ENCODE measurements around the gene RHBDD1.

The RHBDD1 gene

DNA sequence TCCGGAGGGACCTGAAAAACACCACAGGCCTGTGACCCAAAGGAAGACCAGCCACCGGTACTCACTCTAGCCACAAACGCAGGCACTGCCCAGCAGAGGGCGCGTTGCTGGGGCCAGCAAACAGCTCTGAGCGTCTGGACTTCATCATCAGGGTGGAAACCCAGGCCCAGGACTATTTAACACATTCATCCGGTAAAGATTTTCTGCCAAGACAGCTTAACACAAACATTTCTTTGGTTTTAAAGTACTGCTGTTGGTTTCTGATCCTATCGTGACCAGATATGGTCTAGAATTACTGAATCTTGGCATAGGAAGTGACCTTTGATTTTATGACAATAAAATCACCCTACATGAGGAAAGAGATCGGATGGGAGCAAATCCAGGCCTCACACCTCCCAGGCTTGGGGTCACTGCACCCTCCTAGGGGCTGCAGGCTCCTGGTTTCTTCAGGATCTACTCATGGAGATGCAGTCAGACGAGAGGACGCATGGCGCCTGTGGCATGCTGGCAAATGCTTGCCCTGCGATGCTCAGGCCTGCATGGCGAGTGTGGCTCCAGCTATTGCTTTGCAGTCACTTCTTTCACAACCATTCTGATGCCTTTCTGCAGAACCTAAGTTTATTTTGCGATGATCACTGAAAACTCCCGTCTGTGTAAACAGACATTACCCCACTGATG is 197.8 kb downstream of the RHBDD1 start:
- Histone ChIP-seq H3K4me1 (peaks cover 0 to 21% (median 0%) of the 10 kb centered on the region in 10 experiments; a peak in 7 of 20 replicates), H3K27me3 (no peaks in the 10 kb centered on the region), H3K4me3 (no peak overlapping the region), H3K9ac (no peak overlapping the region), H3K9me3 (replicated peaks in 1 of 11) (no peaks in the 10 kb centered on the region), H4K20me1 (no peaks in the 10 kb centered on the region), H3K4me2 (no peak overlapping the region), H3K36me3 (no peaks in the 10 kb centered on the region), H3K27ac (no peak overlapping the region)
- no peak for TF ChIP-seq Cebpa-rat (IDR thresholded peaks at IDR 0.05)

DNA sequence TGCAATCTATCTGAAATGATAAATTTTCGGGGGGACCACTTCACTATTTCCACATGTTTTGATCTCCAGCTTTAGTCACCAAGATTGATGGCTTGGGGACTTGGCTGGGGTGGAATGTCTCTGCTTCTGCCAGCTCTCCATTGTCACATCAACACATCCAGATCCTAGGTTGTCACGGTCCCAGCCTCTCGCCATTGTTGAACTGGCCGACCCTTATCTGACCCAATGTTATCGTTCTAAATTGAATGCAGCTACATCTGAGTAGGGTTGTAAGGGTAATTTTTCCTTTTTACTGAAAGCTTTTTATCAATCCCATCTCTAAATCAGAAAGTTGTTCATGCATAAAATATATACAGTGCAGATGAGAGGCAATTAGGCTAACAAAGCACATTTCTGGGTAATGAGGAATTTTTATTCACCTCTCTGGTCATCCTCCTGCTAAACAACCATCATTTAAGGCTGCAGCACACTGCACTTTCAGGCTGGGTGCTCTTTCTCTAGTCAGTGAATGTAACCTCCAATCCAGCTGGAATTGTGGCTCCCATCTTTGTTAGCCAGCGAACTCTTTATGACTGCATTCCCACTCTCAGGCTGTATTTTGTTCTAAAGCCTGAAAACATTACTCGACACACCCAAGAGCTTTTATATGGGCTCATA is 200.0 kb downstream of the RHBDD1 start:
- Histone ChIP-seq H3K9me3 (replicated peaks in 1 of 11) (no peaks in the 10 kb centered on the region), H3K27ac (no peak overlapping the region), H4K20me1 (no peaks in the 10 kb centered on the region), H3K27me3 (no peaks in the 10 kb centered on the region), H3K4me2 (no peak overlapping the region), H3K36me3 (no peaks in the 10 kb centered on the region), H3K4me1 (no peaks in the 10 kb centered on the region), H3K4me3 (no peak overlapping the region), H3K9ac (no peak overlapping the region)
- no peak for TF ChIP-seq Cebpa-rat (IDR thresholded peaks at IDR 0.05)

DNA sequence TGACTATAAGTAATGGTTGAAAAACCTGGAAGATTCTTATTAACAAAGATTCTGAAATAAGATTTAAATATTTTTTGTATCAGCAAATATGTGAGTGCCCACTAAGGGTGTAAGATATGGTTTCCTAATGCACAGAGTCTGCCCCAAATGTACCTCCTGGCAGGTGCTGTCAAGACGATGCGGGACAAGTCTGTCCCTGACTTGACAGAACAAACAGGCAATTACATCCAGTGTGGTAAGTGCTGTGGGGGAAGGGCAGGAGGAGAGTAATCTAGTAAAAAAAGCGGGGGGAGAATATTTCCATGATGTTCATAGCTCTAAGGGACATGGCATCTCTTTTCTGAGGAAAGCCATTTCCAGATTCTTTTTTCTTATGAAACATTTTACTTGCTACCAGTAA is 200.7 kb downstream of the RHBDD1 start:
- H3K9ac ChIP-seq, result no peak overlapping the region
- no peaks in the 10 kb centered on the region for H3K27me3 ChIP-seq
- H3K4me2 ChIP-seq, result no peak overlapping the region
- H4K20me1 ChIP-seq, result no peaks in the 10 kb centered on the region
- no peak overlapping the region for H3K27ac ChIP-seq
- H3K9me3 ChIP-seq (replicated peaks in 1 of 11), result no peaks in the 10 kb centered on the region
- H3K4me1 ChIP-seq, result no peaks in the 10 kb centered on the region
- no peak for TF ChIP-seq Cebpa-rat (IDR thresholded peaks at IDR 0.05)
- no peaks in the 10 kb centered on the region for H3K36me3 ChIP-seq
- H3K4me3 ChIP-seq, result no peak overlapping the region

DNA sequence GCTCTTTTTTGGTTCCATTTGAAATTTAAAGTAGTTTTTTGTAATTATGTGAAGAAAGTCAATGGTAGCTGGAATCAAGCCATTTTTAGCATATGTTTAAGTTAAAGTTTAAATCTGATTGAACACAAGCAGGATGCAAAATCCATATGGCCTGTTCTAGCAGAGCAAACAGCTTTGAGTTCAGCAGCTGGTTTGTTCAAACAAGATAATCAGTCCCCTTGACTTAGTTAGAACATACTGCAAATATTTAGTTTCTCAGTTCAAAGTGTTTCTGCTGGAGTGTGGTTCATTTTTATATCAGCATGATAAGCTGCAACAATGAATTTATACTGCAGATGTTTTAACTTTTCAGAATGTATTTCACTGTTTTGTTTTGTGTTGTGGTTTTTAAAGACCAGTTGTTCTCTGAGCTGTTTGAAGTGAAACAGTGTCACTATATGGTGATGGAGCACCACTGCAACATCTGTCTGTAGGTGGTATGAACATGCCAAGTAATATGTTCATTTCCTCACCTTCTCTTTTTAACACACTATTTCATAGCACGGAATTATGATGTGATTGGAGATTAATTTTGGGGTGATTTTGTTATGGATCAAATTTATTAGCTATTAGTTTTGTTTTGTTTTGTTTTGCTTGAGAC is 202.8 kb downstream of the RHBDD1 start:
- no peak overlapping the region for H3K4me2 ChIP-seq
- no peaks in the 10 kb centered on the region for H3K27me3 ChIP-seq
- H3K27ac ChIP-seq, result no peak overlapping the region
- H3K4me1 ChIP-seq, result no peaks in the 10 kb centered on the region
- no peak overlapping the region for H3K4me3 ChIP-seq
- H4K20me1 ChIP-seq, result no peaks in the 10 kb centered on the region
- no peak overlapping the region for H3K9ac ChIP-seq
- H3K36me3 ChIP-seq, result no peaks in the 10 kb centered on the region
- no peak for TF ChIP-seq Cebpa-rat (IDR thresholded peaks at IDR 0.05)
- no peaks in the 10 kb centered on the region for H3K9me3 ChIP-seq (replicated peaks in 1 of 11)

DNA sequence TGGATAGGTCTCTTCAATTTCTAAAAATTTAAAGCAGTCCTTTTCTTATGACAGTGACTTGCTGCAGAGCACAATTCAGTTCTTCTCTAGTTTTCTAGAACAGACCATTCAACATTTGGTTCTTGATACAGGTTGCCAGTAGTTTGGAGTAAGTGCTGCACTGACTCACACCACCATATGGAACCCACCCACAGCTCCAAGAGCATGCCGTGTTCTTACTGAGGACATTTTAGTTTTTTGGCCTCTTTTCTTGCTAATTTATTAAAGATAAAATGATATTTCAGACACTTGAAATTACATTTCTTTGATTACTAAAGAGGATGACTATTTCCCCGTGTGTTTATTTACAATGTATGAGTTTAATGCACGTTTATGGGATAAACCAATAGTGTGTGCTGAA is 208.1 kb downstream of the RHBDD1 start:
- H3K9me3 ChIP-seq (replicated peaks in 1 of 11), result no peaks in the 10 kb centered on the region
- H3K27me3 ChIP-seq, result no peaks in the 10 kb centered on the region
- no peak for TF ChIP-seq Cebpa-rat (IDR thresholded peaks at IDR 0.05)
- H3K36me3 ChIP-seq, result no peaks in the 10 kb centered on the region
- no peak overlapping the region for H3K4me2 ChIP-seq
- no peaks in the 10 kb centered on the region for H3K4me1 ChIP-seq
- H3K27ac ChIP-seq, result no peak overlapping the region
- H3K4me3 ChIP-seq, result no peak overlapping the region
- no peak overlapping the region for H3K9ac ChIP-seq
- H4K20me1 ChIP-seq, result no peaks in the 10 kb centered on the region

Data from BLaER1 treated with 17β-estradiol and CSF1 and Interleukin-3, amounts not matched to agents 10 nM and 100 nM (cell line).